Posterior vena cava (tissue), 2 donors: ENCODE results near the gene OR10C1. TPM values are rescaled to one million over a fixed set of nuclear protein-coding genes. Genes with fewer than 3 reads are reported as not detected.

Source experiments
- DNase-seq: peaks from one replicate; pipeline ENCODE4 v3.0.0-alpha.2; 2020; ENCODE audit warnings: low spot score
- intact Hi-C, 2 donors: fragments of 100-400 bp; cut with DNase I; formaldehyde crosslinking; loops; one replicate each; pipeline versions ENCODE4 v1.14.1 to v1.14.2; 2022 to 2023
- total RNA-seq, 2 donors: library from RNA; stranded (reverse); fragmentation: NEBNext Ultra II Directional; extraction: Animal tissue kit (Norgen Biotek cat#: 25700); gene quantifications; one replicate each; pipeline ENCODE4 v1.2.1, GENCODE V29; 2021
- donor health status: DM: yes; HTN: yes; CAD: no.
- donor health status: DM: yes; HTN: yes; CAD: no.

Gene OR10C1
- total RNA-seq, 2 donors from 2014 or later: not detected

GRCh38 chr6:29466241-29466640 lies 27.1 kb downstream of the OR10C1 start:
- no peak for DNase-seq
- intact Hi-C loops: no loop called here

DNA sequence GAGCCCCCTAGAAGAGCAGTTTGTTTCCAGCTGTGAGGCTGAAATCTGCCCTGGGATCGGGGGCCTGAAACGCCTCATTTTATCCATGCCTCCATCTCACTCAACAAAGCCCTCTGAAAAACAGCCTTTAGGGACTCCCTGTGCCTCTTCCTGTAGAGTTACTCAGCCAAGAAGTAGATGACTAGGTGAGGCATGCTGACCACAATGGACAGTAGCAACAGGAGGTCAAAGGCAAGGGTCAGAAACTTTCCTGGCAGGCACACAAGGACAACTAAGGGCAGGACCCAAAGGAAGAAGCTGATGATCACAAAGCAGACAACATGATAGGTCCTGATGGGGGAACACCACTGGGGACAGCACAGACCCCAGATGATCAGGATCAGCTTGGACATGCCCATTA lies 35.9 kb downstream of the OR10C1 start:
- intact Hi-C loops: no loop called here

DNA sequence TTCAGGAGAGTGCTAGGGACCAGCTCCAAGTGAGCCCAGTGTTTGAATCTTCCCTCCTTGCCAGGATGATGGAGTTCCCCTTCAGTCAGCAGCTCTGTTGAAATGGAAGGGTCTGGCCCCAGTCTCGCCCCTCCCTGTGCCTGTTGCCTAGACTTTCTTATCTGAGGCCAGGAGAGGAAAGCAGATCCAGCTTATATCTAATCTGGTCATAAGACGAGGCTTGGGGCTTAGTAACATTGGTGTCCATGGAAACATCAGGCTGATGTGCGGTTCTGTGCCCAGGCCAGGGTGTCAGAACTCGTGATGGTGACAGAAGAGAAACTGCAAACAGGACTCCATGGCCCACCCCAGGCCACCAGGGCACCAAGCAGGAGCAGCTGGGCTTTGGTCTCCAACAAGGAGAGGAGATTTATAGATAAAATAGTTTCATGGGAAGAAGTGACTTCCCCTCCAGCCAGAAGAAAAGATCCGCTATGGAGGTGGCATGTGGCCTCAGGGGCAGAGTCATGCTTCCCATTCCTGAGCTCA lies 38.9 kb downstream of the OR10C1 start:
- no peak for DNase-seq
- intact Hi-C loops: no loop called here

More for the DNA sequence above, 35.9 kb downstream of the OR10C1 start:
- no peak for DNase-seq

- intact Hi-C loops: no loop called here
- no peak for DNase-seq
Measured at GRCh38 chr6:29478740-29479139, 39.6 kb downstream of the OR10C1 start.

DNA sequence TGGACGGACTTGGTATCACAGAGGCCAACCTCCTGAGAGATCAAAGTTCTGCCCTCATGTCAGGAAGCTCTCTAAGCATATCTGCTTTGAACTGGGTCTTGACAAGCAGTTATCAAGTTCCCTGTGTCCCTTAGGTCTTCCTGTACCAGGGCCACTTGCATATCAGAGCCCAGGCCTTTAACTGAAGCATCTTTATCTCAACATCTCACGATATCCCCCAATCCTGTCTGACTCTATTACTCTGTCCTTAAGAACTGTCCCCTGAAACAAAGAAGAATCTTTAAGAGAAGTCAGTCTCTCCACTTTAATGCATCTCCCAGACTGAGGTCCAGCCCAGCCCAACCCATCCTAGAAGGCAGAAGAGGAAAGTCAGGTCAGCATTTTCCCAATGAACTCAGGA lies 40.5 kb downstream of the OR10C1 start:
- no peak for DNase-seq
- intact Hi-C loops: no loop called here

- intact Hi-C loops: no loop called here
- DNase-seq: no peak
Measured at GRCh38 chr6:29483186-29483585, 44.1 kb downstream of the OR10C1 start.

- intact Hi-C loops: no loop called here
- no peak for DNase-seq
Measured at GRCh38 chr6:29483735-29484134, 44.6 kb downstream of the OR10C1 start.

GRCh38 chr6:29486577-29486976 lies 47.5 kb downstream of the OR10C1 start:
- intact Hi-C loops: no loop called here
- DNase-seq: no peak

GRCh38 chr6:29487131-29487530 lies 48.0 kb downstream of the OR10C1 start:
- DNase-seq: no peak
- intact Hi-C loops: no loop called here

DNA sequence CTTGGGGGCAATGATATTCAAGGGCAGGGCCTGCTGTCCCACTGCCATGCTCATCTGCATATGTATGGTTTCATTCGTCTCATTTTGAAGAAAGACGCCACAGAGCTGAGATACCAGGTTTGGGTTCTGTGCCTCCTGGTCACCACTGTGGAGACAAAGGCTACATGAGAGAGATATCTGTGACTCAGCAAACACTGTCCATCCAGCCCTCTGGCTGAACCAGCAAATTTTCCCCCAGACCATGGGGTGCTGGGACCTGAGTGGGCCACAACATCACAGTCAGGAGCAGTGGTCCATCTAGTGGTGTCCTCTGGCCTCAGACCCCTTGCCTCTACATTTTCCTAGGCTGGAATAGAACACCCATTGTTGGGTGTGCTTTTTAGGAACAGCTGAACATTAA lies 48.6 kb downstream of the OR10C1 start, which contains the start of gene MAS1L:
Gene MAS1L (minus strand): TSS at position 297 of the 400 bp plus-strand sequence. CDS start 54 bp downstream, at position 243.
- intact Hi-C loops: no loop called here
- DNase-seq: no peak

DNA sequence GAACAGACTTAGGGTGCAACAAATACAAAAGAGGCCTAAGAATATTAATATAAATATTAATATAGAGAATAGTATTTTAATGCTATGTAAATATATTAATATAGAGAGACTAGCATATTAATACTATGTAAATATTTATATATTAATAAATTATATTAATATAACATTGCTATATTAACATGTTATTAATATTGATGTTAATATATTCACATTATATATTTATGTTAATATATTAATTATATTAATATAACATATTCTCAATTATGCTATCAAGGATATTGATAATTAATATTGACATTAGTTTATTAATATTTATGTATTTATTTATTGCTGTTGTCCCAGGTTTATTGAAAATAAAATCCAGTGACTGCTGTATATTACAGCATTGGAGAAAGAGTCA lies 49.8 kb downstream of the OR10C1 start:
- no peak for DNase-seq
- intact Hi-C loops: no loop called here

- no peak for DNase-seq
- intact Hi-C loops: no loop called here
Measured at GRCh38 chr6:29489286-29489685, 50.2 kb downstream of the OR10C1 start.

DNA sequence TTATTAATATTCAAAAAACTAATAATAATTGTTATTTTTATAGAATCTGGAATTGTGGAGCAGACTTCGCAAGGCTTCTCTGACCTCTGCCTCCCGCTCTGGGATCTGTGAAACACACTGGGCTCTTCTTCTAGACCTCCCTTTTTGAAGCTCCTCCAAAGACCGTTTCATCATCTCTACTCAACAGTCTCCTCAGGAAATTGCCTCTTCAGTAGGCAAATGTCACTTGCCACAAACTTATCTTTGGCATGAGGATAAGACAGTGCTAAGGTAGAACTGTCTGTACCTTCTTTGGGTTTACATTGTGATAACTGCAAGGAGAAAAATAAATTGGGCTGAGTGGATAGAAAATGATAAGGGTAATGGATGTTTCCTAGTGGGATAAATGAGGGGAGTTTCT lies 50.9 kb downstream of the OR10C1 start:
- DNase-seq: no peak
- intact Hi-C loops: no loop called here

- DNase-seq: no peak
- intact Hi-C loops: no loop called here
Measured at GRCh38 chr6:29490552-29490951, 51.4 kb downstream of the OR10C1 start.

Other genes starting within 250 kb of the OR10C1 start
- gene OR14J1, start 137.6 kb upstream of the OR10C1 start, total RNA-seq: not detected
- gene OR5V1, start 70.4 kb upstream of the OR10C1 start, total RNA-seq: not detected
- not detected for gene OR12D3, start 64.0 kb upstream of the OR10C1 start, total RNA-seq
- gene OR12D2, start 43.7 kb upstream of the OR10C1 start, total RNA-seq: not detected
- gene OR12D1, start 24.4 kb upstream of the OR10C1 start, total RNA-seq: not detected
- gene OR11A1, start 17.8 kb downstream of the OR10C1 start, total RNA-seq: not detected
- not detected for gene OR2H1, start 17.8 kb downstream of the OR10C1 start, total RNA-seq
- gene MAS1L, start 48.6 kb downstream of the OR10C1 start, total RNA-seq: not detected
- under 1 TPM in 1 of 2 donors, not detected in 1; 0.24 TPM for gene UBD, start 120.4 kb downstream of the OR10C1 start, total RNA-seq
- not detected for gene OR2H2, start 145.8 kb downstream of the OR10C1 start, total RNA-seq
- 10 to 100 TPM; 48.4 to 53.0 TPM for gene GABBR1, start 193.9 kb downstream of the OR10C1 start, total RNA-seq
- under 1 TPM in 1 of 2 donors, not detected in 1; 0.69 TPM for gene MOG, start 217.8 kb downstream of the OR10C1 start, total RNA-seq
- 1 to 10 TPM in 1 of 2 donors, under 1 TPM in 1; 0.24 to 6.5 TPM for gene ZFP57, start 241.8 kb downstream of the OR10C1 start, total RNA-seq